ENCODE measurements around the gene AP1B1. TPM values are rescaled to one million over a fixed set of nuclear protein-coding genes. Genes with fewer than 3 reads are reported as not detected.

AP1B1 gene
- total RNA-seq, 1 donor, result 65.6 TPM

DNA sequence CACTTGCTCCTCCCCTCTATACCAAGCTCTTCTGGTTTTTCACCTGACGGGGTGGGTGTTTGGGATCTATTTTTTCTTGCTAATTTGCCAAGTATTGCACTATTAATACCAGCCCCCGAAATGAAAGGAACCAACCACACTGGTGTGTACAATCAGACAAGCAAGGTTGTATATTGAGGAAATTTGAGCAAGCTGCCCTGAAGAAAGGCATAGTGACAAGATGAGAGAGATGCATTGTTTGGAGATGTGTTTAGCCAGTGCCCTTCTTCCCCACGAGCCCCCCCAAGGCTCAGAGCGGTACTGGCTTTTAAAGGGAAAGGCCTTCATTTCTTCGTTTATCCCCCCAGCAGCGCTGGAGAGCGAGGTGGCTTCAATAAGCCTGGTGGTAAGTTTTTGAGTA, 97.2 kb downstream of the AP1B1 start:
- TF ChIP-seq, protein P1, sequence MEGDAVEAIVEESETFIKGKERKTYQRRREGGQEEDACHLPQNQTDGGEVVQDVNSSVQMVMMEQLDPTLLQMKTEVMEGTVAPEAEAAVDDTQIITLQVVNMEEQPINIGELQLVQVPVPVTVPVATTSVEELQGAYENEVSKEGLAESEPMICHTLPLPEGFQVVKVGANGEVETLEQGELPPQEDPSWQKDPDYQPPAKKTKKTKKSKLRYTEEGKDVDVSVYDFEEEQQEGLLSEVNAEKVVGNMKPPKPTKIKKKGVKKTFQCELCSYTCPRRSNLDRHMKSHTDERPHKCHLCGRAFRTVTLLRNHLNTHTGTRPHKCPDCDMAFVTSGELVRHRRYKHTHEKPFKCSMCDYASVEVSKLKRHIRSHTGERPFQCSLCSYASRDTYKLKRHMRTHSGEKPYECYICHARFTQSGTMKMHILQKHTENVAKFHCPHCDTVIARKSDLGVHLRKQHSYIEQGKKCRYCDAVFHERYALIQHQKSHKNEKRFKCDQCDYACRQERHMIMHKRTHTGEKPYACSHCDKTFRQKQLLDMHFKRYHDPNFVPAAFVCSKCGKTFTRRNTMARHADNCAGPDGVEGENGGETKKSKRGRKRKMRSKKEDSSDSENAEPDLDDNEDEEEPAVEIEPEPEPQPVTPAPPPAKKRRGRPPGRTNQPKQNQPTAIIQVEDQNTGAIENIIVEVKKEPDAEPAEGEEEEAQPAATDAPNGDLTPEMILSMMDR (IDR thresholded peaks at IDR 0.05; ENCODE audit: insufficient read depth, low read depth, low read length), result no peak
- H3K4me3 ChIP-seq (ENCODE audit: low read depth, low read length), result no peak overlapping the region
- no peak for DNase-seq (ENCODE audit: low read depth)

DNA sequence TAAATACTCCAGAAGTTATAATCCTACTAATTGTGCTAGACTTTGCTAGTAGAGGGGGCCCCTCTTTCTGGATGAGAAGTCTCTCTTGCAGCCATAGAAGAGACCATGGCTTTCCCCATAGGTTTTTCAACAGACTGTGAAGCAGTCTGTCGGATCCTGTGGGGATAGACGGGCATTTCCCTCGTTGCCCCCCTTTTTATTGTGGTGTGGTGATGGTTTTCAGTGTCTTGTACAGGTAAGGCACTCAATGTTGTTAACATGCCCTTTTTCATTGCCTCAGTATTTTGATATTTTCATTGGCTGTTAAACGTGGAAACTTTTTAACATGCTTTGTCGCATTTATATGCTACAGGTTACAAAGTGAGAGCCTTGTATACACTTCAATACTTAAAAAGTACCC, 98.3 kb downstream of the AP1B1 start:
- DNase-seq (ENCODE audit: low read depth), result no peak

DNA sequence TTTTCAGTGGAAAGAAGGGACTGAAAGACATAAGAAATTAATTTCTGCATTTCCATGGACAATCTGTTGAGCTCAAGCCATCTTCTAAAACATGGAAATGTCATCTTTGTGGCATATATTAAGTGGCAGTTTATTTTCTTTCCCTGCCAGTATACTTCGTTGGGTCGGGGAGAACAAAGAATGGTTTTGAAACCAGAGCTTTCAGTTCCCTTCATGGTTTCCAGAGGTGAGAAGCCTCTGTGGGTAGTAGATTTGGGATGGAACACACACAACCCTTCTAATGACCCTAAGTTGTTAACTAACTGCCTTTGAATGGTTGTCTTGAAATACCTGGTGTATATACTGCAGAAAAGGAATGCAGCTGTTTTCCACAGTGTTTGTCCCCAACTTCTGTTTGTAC, 99.5 kb downstream of the AP1B1 start:
- DNase-seq (ENCODE audit: low read depth), result no peak
- H3K4me3 ChIP-seq (ENCODE audit: low read depth, low read length), result no peak overlapping the region
- TF ChIP-seq, protein P1 (IDR thresholded peaks at IDR 0.05; ENCODE audit: insufficient read depth, low read depth, low read length), result no peak

More for the DNA sequence above, 98.3 kb downstream of the AP1B1 start:
- H3K4me3 ChIP-seq (ENCODE audit: low read depth, low read length), result no peak overlapping the region
- TF ChIP-seq, protein P1 (IDR thresholded peaks at IDR 0.05; ENCODE audit: insufficient read depth, low read depth, low read length), result no peak

DNA sequence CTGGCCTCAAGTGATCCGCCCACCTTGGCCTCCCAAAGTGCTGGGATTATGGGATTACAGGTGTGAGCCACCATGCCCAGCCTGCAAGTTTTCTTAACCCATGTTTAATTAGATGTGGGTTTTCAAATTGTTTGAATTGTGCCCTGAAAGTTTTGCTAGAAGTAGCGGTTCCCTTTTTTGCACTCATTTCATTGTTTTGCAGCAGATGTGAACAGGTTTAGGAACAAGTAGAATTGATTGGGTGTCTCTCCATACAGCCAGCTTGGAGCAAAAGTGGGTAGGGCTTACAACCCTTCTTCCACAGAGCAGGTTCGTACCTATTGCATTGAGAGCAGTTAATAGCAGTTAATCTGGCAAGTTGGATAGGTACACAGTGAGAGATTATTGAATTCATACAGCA, 104.2 kb downstream of the AP1B1 start:
- H3K4me3 ChIP-seq (ENCODE audit: low read depth, low read length), result no peak overlapping the region
- DNase-seq (ENCODE audit: low read depth), result no peak
- TF ChIP-seq, protein P1 (IDR thresholded peaks at IDR 0.05; ENCODE audit: insufficient read depth, low read depth, low read length), result no peak

DNA sequence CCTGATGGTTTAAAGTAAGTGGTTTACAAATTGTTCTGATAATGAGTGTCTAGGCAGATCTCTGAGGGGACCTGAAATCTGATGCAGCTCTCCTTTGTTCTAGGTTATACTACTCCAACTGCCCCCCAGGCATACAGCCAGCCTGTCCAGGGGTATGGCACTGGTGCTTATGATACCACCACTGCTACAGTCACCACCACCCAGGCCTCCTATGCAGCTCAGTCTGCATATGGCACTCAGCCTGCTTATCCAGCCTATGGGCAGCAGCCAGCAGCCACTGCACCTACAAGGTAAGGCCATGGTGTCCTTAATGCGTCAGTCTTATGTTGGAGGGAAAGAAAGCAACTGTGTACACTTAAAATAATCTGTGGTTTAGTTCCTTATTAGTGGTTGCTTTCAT, 110.4 kb downstream of the AP1B1 start:
- TF ChIP-seq, protein P1 (IDR thresholded peaks at IDR 0.05; ENCODE audit: insufficient read depth, low read depth, low read length), result no peak
- no peak for DNase-seq (ENCODE audit: low read depth)
- H3K4me3 ChIP-seq (ENCODE audit: low read depth, low read length), result no peak overlapping the region

Small RNA genes lying within 50 kb of the gene (small RNA-seq; reads per million reads assigned to genes)
- not detected for gene AC000041.1
- gene MIR3653, result not detected

Other genes with a start within 250 kb of the AP1B1 start
- gene EMID1, start 182.7 kb downstream of the AP1B1 start, total RNA-seq, result under 0.01 and 0.32 TPM in 2 replicates
- 22.9 and 24.5 TPM in 2 replicates for gene RHBDD3, start 120.6 kb downstream of the AP1B1 start, total RNA-seq
- gene EWSR1, start 120.3 kb downstream of the AP1B1 start, total RNA-seq, result 159 and 207 TPM in 2 replicates
- 16.4 and 18.4 TPM in 2 replicates for gene GAS2L1, start 81.9 kb downstream of the AP1B1 start, total RNA-seq
- gene RASL10A, start 72.9 kb downstream of the AP1B1 start, total RNA-seq, result 0.86 TPM in 1 of 2 replicates, not detected in the other
- gene RFPL1, start 50.0 kb upstream of the AP1B1 start, total RNA-seq, result not detected in 2 replicates
- gene NEFH, start 91.6 kb upstream of the AP1B1 start, total RNA-seq, result under 0.01 and 0.32 TPM in 2 replicates
- gene THOC5, start 165.2 kb upstream of the AP1B1 start, total RNA-seq, result 37.6 and 50.6 TPM in 2 replicates
- gene NIPSNAP1, start 192.5 kb upstream of the AP1B1 start, total RNA-seq, result 66.4 and 77.7 TPM in 2 replicates
- 153 and 240 TPM in 2 replicates for gene NF2, start 215.1 kb upstream of the AP1B1 start, total RNA-seq